Mucosa of rectum (tissue), 2 donors: ENCODE data around the gene TAC3.
"Not testable (repeated sequence)": the region's sequence is repeated elsewhere in the genome, so short reads cannot be mapped to it uniquely, and the experiment has no call there.

Experiments used
- H3K27ac ChIP-seq, 2 donors: one replicate each; pipeline ENCODE4 v1.7.0; 2013; ENCODE audit warnings: inconsistent platforms in 2 of 2, low read depth in 2 of 2, low read length in 2 of 2
- H3K27me3 ChIP-seq, 2 donors: one replicate each; pipeline ENCODE4 v1.7.0; 2013; ENCODE audit warnings: low read length in 2 of 2; ENCODE audit not compliant: control insufficient read depth in 2 of 2, insufficient read depth in 2 of 2
- H3K36me3 ChIP-seq, 2 donors: one replicate each; pipeline ENCODE4 v1.7.0; 2013; ENCODE audit warnings: low read length in 2 of 2; ENCODE audit not compliant: control insufficient read depth in 2 of 2, insufficient read depth in 2 of 2
- H3K4me1 ChIP-seq, 2 donors: one replicate each; pipeline ENCODE4 v1.7.0; 2013; ENCODE audit warnings: low read length in 2 of 2, mild to moderate bottlenecking in 1 of 2; ENCODE audit not compliant: control insufficient read depth in 2 of 2, insufficient read depth in 2 of 2
- H3K4me3 ChIP-seq, 2 donors: one replicate each; pipeline ENCODE4 v1.7.0; 2013; ENCODE audit warnings: low read length in 2 of 2
- H3K9ac ChIP-seq, 2 donors: one replicate each; pipeline ENCODE4 v1.7.0; 2013; ENCODE audit warnings: low read length in 2 of 2, low read depth in 1 of 2, mild to moderate bottlenecking in 1 of 2
- H3K9me3 ChIP-seq, 2 donors: one replicate each; pipeline ENCODE4 v1.7.0; 2013; ENCODE audit warnings: low read length in 2 of 2; ENCODE audit not compliant: control insufficient read depth in 2 of 2
- donor health status: healthy.
- donor health status: Normal muscosa, but diverticular disease.

Gene TAC3

GRCh38 chr12:57039016-57039798, 22.9 kb upstream of the TAC3 start:
- H3K27ac ChIP-seq = no peak overlapping the region
- H3K4me1 ChIP-seq = no peaks in the 10 kb centered on the region
- no peaks in the 10 kb centered on the region for H3K27me3 ChIP-seq
- no peaks in the 10 kb centered on the region for H3K9me3 ChIP-seq
- no peak overlapping the region for H3K9ac ChIP-seq
- H3K36me3 ChIP-seq = peaks cover 60 to 62% of the 10 kb centered on the region in 2 donors
- no peak overlapping the region for H3K4me3 ChIP-seq

- H3K9me3 ChIP-seq = no peaks in the 10 kb centered on the region
- H3K27me3 ChIP-seq = no peaks in the 10 kb centered on the region
- no peaks in the 10 kb centered on the region for H3K4me1 ChIP-seq
- H3K27ac ChIP-seq = no peak overlapping the region
- peaks cover 49 to 52% of the 10 kb centered on the region in 2 donors for H3K36me3 ChIP-seq
- H3K9ac ChIP-seq = no peak overlapping the region
- no peak overlapping the region for H3K4me3 ChIP-seq
These were observed 20.9 kb upstream of the TAC3 start for GRCh38 chr12:57037264-57037663.

GRCh38 chr12:57033431-57033830, 17.1 kb upstream of the TAC3 start:
- Histone ChIP-seq H3K4me3 (no peak overlapping the region), H3K9ac (no peak overlapping the region), H3K36me3 (peaks cover 50 to 64% of the 10 kb centered on the region in 2 donors), H3K4me1 (peaks cover 0 to 6% of the 10 kb centered on the region in 2 donors), H3K27me3 (no peaks in the 10 kb centered on the region), H3K27ac (no peak overlapping the region), H3K9me3 (no peaks in the 10 kb centered on the region)

GRCh38 chr12:57031789-57032188, 15.5 kb upstream of the TAC3 start:
- Histone ChIP-seq H3K36me3 (peaks cover 43 to 61% of the 10 kb centered on the region in 2 donors), H3K4me3 (no peak overlapping the region), H3K27ac (no peak overlapping the region), H3K9me3 (no peaks in the 10 kb centered on the region), H3K27me3 (no peaks in the 10 kb centered on the region), H3K9ac (no peak overlapping the region), H3K4me1 (peaks cover 0 to 6% of the 10 kb centered on the region in 2 donors)

DNA sequence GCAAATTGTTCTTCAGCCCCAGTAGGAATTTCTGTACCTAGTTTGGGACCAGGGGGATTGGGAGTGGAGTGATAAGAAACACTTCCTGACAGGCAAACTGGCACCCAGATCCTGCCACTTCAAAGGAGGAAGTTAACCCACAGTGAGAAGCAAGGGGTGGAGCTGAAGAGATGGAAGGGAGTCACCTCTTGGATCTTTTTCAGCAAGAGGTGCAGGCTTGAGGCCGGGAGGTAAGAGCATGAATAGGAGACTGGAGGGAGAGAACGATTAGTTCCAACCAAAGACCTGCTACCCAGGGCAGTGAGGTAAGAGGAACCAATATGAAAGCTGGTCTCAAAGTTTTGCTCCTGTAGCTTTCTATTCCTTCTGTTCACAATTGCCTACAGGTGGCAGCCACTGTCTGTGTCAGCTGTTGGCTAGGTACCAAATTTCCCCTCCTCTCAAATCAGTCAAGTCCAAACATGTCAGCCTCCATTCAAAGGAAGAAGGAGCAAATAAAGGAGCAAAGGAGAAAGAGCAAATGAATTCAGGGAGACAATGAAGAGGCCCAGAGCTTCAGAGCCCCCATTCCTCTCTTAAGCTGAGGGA, 14.9 kb upstream of the TAC3 start:
- H3K27ac ChIP-seq = no peak overlapping the region
- H3K36me3 ChIP-seq = peaks cover 47 to 58% of the 10 kb centered on the region in 2 donors
- H3K9ac ChIP-seq = no peak overlapping the region
- no peaks in the 10 kb centered on the region for H3K9me3 ChIP-seq
- no peaks in the 10 kb centered on the region for H3K27me3 ChIP-seq
- H3K4me1 ChIP-seq = peaks cover 0 to 6% of the 10 kb centered on the region in 2 donors
- H3K4me3 ChIP-seq = no peak overlapping the region

GRCh38 chr12:57029457-57029856, 13.1 kb upstream of the TAC3 start:
- Histone ChIP-seq H3K9me3 (no peaks in the 10 kb centered on the region), H3K27me3 (no peaks in the 10 kb centered on the region), H3K4me1 (peaks cover 0 to 6% of the 10 kb centered on the region in 2 donors), H3K27ac (no peak overlapping the region), H3K36me3 (peaks cover 40 to 49% of the 10 kb centered on the region in 2 donors), H3K9ac (no peak overlapping the region), H3K4me3 (no peak overlapping the region)

GRCh38 chr12:57027805-57028153, 11.4 kb upstream of the TAC3 start:
- no peak overlapping the region for H3K4me3 ChIP-seq
- peaks cover 36 to 44% of the 10 kb centered on the region in 2 donors for H3K36me3 ChIP-seq
- H3K27ac ChIP-seq = no peak overlapping the region
- no peaks in the 10 kb centered on the region for H3K9me3 ChIP-seq
- no peak overlapping the region for H3K9ac ChIP-seq
- H3K27me3 ChIP-seq = no peaks in the 10 kb centered on the region
- H3K4me1 ChIP-seq = peaks cover 0 to 6% of the 10 kb centered on the region in 2 donors

- no peaks in the 10 kb centered on the region for H3K27me3 ChIP-seq
- H3K27ac ChIP-seq = no peak overlapping the region
- no peak overlapping the region for H3K9ac ChIP-seq
- H3K4me3 ChIP-seq = no peak overlapping the region
- peaks cover 36 to 42% of the 10 kb centered on the region in 2 donors for H3K36me3 ChIP-seq
- peaks cover 0 to 6% of the 10 kb centered on the region in 2 donors for H3K4me1 ChIP-seq
- H3K9me3 ChIP-seq = no peaks in the 10 kb centered on the region
These were observed 10.9 kb upstream of the TAC3 start for GRCh38 chr12:57027011-57027804.

- Histone ChIP-seq H3K4me3 (no peak overlapping the region), H3K9ac (no peak overlapping the region), H3K27ac (no peak overlapping the region), H3K4me1 (no peaks in the 10 kb centered on the region), H3K9me3 (no peaks in the 10 kb centered on the region), H3K27me3 (no peaks in the 10 kb centered on the region), H3K36me3 (peaks cover 30 to 31% of the 10 kb centered on the region in 2 donors)
These were observed 8.9 kb upstream of the TAC3 start for GRCh38 chr12:57025196-57025595.

DNA sequence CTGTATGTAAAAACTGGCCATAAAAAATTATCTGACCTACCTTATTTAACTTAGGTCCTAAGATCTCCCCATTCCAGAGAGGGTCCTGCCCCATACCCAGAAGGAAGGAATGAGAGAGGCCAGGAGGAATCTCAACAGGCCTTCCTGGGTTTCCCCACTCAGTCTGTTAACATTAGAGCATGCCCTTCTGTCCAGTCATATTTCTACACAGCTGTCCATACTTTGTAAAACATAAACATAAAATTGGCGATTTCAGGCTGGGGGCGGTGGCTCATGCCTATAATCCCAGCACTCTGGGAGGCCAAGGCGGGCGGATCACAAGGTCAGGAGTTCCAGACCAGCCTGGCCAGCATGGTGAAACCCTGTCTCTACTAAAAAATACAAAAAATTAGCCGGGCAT, 6.0 kb upstream of the TAC3 start:
- H3K4me3 ChIP-seq, H3K27me3 ChIP-seq, H3K36me3 ChIP-seq, H3K27ac ChIP-seq, H3K4me1 ChIP-seq, H3K9me3 ChIP-seq, H3K9ac ChIP-seq: not testable (repeated sequence)
